PC-9 (cell line): ENCODE measurements around the gene DISC1. TPM values are rescaled to one million over a fixed set of nuclear protein-coding genes. Genes with fewer than 3 reads are reported as not detected.

Source experiments
- BruUV-seq: library from RNA; stranded (reverse); fragments of 400-500 nt; replicated peaks from 2 replicates; lab custom pipeline; 2021; lab: Mats Ljungman, UMichigan
- CTCF ChIA-PET: fragments of 300-600 bp; sonication (Branson Sonifier 250); formaldehyde crosslinking; loops from one replicate; lab custom pipeline; 2022; ENCODE audit warnings: antibody characterized with exemption; lab: Charles Lee
- POLR2A ChIA-PET: fragments of 300-600 bp; sonication (Branson Sonifier 250); formaldehyde crosslinking; loops from one replicate; lab custom pipeline; 2022; ENCODE audit warnings: antibody characterized with exemption; ENCODE audit not compliant: unreplicated experiment; lab: Charles Lee
- DNase-seq, 2 experiments: peaks; one replicate each; pipeline versions ENCODE4 v3.0.0 to v3.0.0-alpha.2; 2015 to 2022; ENCODE audit warnings: mixed read lengths in 1 of 2
- H2AFZ ChIP-seq: fragments of 200-600 bp; sonication (generic); 2 replicates; pipeline ENCODE4 v1.8.1; 2017; ENCODE audit warnings: antibody characterized with exemption
- H3F3A ChIP-seq: fragments of 200-600 bp; sonication (generic); 2 replicates; pipeline ENCODE4 v1.8.1; 2017; ENCODE audit warnings: antibody characterized with exemption, mild to moderate bottlenecking, low read depth; ENCODE audit not compliant: insufficient read depth
- H3K27ac ChIP-seq: fragments of 200-600 bp; sonication (generic); 2 replicates; pipeline ENCODE4 v1.6.1; 2016; ENCODE audit warnings: mixed run types
- H3K27me3 ChIP-seq: fragments of 200-600 bp; sonication (generic); 2 replicates; pipeline ENCODE4 v1.6.1; 2016; ENCODE audit warnings: low read depth, mixed run types; ENCODE audit not compliant: insufficient read depth
- H3K36me3 ChIP-seq: fragments of 200-600 bp; sonication (generic); 2 replicates; pipeline ENCODE4 v1.6.1; 2016; ENCODE audit warnings: low read depth, mixed run types
- H3K4me1 ChIP-seq: fragments of 200-600 bp; sonication (generic); replicated peaks from 2 replicates; pipeline ENCODE4 v1.6.1; 2016; ENCODE audit warnings: mixed run types; ENCODE audit not compliant: insufficient read depth
- H3K4me2 ChIP-seq: fragments of 200-600 bp; sonication (generic); 2 replicates; pipeline ENCODE4 v1.6.1; 2017; ENCODE audit warnings: mixed run types
- H3K4me3 ChIP-seq: fragments of 200-600 bp; sonication (generic); 2 replicates; pipeline ENCODE4 v1.6.1; 2016; ENCODE audit warnings: mixed run types
- H3K79me2 ChIP-seq: fragments of 200-600 bp; sonication (generic); 2 replicates; pipeline ENCODE4 v1.6.1; 2017; ENCODE audit warnings: low read depth, mixed run types
- H3K9me2 ChIP-seq: fragments of 200-600 bp; sonication (generic); 2 replicates; pipeline ENCODE4 v1.8.1; 2017; ENCODE audit warnings: mild to moderate bottlenecking; ENCODE audit not compliant: insufficient read depth
- H3K9me3 ChIP-seq: fragments of 200-600 bp; sonication (generic); 2 replicates; pipeline ENCODE4 v1.8.1; 2016; ENCODE audit warnings: low read depth; ENCODE audit not compliant: insufficient read depth
- H4K20me1 ChIP-seq: fragments of 200-600 bp; sonication (generic); 2 replicates; pipeline ENCODE4 v1.8.1; 2017; ENCODE audit not compliant: insufficient read depth
- EZH2 ChIP-seq: fragments of 200-600 bp; sonication (generic); IDR thresholded peaks from 2 replicates; pipeline ENCODE4 v1.8.0; 2017; ENCODE audit warnings: antibody characterized with exemption, low read depth
- intact Hi-C: fragments of 100-400 bp; cut with micrococcal nuclease; formaldehyde crosslinking; loops from one replicate; pipeline ENCODE4 v1.10.0; 2022; ENCODE audit not compliant: unreplicated experiment
- total RNA-seq: library from RNA; stranded (reverse); gene quantifications from 2 replicates; pipeline ENCODE4 v1.2.3, GENCODE V29; 2021
- TF ChIP-seq, protein P1 (sequence below): fragments of 200-600 bp; sonication (generic); conservative IDR thresholded peaks from 2 replicates; pipeline ENCODE4 v1.6.1; 2017; ENCODE audit warnings: mixed run types, antibody characterized with exemption, mild to moderate bottlenecking, moderate library complexity

Gene DISC1
- total RNA-seq, 1 experiment from 2014 or later: 7.4 TPM

DNA sequence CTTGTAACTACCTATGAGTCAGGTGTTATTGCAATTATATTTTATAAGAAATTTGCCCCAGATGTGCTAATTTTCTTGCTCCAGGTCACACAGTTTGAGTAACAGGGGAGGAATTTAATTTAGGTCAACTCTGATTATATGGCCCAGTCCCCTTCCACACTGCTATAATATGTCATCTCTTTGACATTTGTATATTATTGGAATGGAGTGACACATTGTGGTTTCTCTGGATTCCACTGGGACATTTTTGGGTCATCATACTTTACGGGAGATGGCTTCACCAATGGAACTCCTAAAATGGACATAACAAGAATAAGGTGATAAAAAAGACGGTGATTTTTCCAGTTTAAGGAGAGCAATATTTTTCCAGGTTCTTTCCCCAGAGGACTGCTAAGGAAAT is 191.2 kb downstream of the DISC1 start:
- Histone ChIP-seq H3K9me3 (no peaks in the 10 kb centered on the region), H4K20me1 (no peaks in the 10 kb centered on the region), H3K27me3 (no peaks in the 10 kb centered on the region), H3K79me2 (no peaks in the 10 kb centered on the region), H3K27ac (no peak overlapping the region), H3K9me2 (peaks cover 3% of the 10 kb centered on the region; the same call in 1 of the 2 replicates), H3K4me1 (no peaks in the 10 kb centered on the region), H3K4me2 (no peak overlapping the region), H3K4me3 (no peak overlapping the region), H3F3A (no peaks in the 10 kb centered on the region), H3K36me3 (no peaks in the 10 kb centered on the region; the same call in 1 of the 2 replicates), H2AFZ (no peak overlapping the region)
- CTCF ChIA-PET: no interaction called here
- BruUV-seq: no TSS peak
- intact Hi-C loops: no loop called here
- POLR2A ChIA-PET: no interaction called here
- no peak for DNase-seq
- TF ChIP-seq, protein P1, sequence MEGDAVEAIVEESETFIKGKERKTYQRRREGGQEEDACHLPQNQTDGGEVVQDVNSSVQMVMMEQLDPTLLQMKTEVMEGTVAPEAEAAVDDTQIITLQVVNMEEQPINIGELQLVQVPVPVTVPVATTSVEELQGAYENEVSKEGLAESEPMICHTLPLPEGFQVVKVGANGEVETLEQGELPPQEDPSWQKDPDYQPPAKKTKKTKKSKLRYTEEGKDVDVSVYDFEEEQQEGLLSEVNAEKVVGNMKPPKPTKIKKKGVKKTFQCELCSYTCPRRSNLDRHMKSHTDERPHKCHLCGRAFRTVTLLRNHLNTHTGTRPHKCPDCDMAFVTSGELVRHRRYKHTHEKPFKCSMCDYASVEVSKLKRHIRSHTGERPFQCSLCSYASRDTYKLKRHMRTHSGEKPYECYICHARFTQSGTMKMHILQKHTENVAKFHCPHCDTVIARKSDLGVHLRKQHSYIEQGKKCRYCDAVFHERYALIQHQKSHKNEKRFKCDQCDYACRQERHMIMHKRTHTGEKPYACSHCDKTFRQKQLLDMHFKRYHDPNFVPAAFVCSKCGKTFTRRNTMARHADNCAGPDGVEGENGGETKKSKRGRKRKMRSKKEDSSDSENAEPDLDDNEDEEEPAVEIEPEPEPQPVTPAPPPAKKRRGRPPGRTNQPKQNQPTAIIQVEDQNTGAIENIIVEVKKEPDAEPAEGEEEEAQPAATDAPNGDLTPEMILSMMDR: no peak
- no peak for TF ChIP-seq EZH2

DNA sequence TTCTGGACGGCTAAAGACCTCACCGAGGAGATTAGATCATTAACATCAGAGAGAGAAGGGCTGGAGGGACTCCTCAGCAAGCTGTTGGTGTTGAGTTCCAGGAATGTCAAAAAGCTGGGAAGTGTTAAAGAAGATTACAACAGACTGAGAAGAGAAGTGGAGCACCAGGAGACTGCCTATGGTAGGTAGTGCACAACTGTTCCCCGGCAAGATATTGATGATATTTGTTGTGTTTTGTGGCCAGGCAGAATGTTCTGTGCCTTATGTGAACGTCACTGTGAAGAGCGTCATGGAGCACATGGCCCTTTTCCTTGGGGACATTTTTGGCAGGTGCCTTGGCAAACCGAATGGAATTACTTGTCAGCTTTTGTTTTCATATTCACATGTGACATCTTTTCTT is 191.7 kb downstream of the DISC1 start:
- Histone ChIP-seq H3K9me2 (peaks cover 3% of the 10 kb centered on the region; the same call in 1 of the 2 replicates), H3K27me3 (no peaks in the 10 kb centered on the region), H3K9me3 (no peaks in the 10 kb centered on the region), H3K4me1 (no peaks in the 10 kb centered on the region), H3K4me3 (no peak overlapping the region), H2AFZ (no peak overlapping the region), H4K20me1 (no peaks in the 10 kb centered on the region), H3K27ac (no peak overlapping the region), H3K36me3 (no peaks in the 10 kb centered on the region; the same call in 1 of the 2 replicates), H3F3A (no peaks in the 10 kb centered on the region), H3K4me2 (no peak overlapping the region), H3K79me2 (no peaks in the 10 kb centered on the region)
- no peak for DNase-seq
- ChIA-PET POLR2A (no interaction called here), CTCF (no interaction called here)
- no TSS peak for BruUV-seq
- intact Hi-C loops: no loop called here
- TF ChIP-seq, protein P1: no peak
- TF ChIP-seq EZH2: no peak

- H3K4me1 ChIP-seq: peaks cover 3% of the 10 kb centered on the region; the same call in 1 of the 2 replicates
- no peak for DNase-seq
- no peak overlapping the region for H3K4me3 ChIP-seq
- no peak overlapping the region for H3K4me2 ChIP-seq
- TF ChIP-seq EZH2: no peak
- TF ChIP-seq, protein P1: no peak
- H3K27ac ChIP-seq: no peak overlapping the region
- no peaks in the 10 kb centered on the region for H3K27me3 ChIP-seq
- no peaks in the 10 kb centered on the region for H3K79me2 ChIP-seq
- ChIA-PET POLR2A (no interaction called here), CTCF (interaction anchor here (0.7 kb wide), 1 partner anchor 1744 kb away, joined by 10 read pairs; no protein-coding TSS in a partner anchor)
- H3K36me3 ChIP-seq: no peaks in the 10 kb centered on the region
- no TSS peak for BruUV-seq
- no peaks in the 10 kb centered on the region; the same call in 1 of the 2 replicates for H3K9me2 ChIP-seq
- no peaks in the 10 kb centered on the region for H4K20me1 ChIP-seq
- H3F3A ChIP-seq: no peaks in the 10 kb centered on the region
- H3K9me3 ChIP-seq: no peaks in the 10 kb centered on the region
- intact Hi-C loops: loop anchor here (10.0 kb wide), 1 partner anchor 1294 kb away; no protein-coding TSS in a partner anchor
- no peak overlapping the region for H2AFZ ChIP-seq
Measured at GRCh38 chr1:231821281-231821680, 194.7 kb downstream of the DISC1 start.
